Pancreas (tissue), 10 donors: ENCODE measurements around the gene CD81. TPM values are rescaled to one million over a fixed set of nuclear protein-coding genes. Genes with fewer than 3 reads are reported as not detected.

Experiments used
- ATAC-seq, 4 donors: fragments of 200-7000 bp; cut with Tn5 transposase; one replicate each; pipeline versions ENCODE4 v1.8.0 to v1.9.1; 2020; ENCODE audit warnings: mild to moderate bottlenecking in 4 of 4, moderate library complexity in 4 of 4
- DNase-seq, 6 donors: peaks; one replicate each; pipeline ENCODE4 v3.0.0-alpha.2; 2020
- FAIRE-seq: peaks from 2 replicates; lab custom pipeline; 2012; peaks lifted over from hg19 to GRCh38; lab: Jason Lieb, UNC
- H3K27ac ChIP-seq, 4 donors: fragments of 200-600 bp; sonication (generic); 1 replicate in 3 of 4; 2 replicates in 1 of 4; pipeline versions ENCODE4 v1.5.0 to v1.8.0; 2020
- H3K27me3 ChIP-seq, 4 donors: fragments of 200-600 bp; one replicate each; pipeline ENCODE4 v1.8.0; 2021
- H3K36me3 ChIP-seq, 3 donors: fragments of 200-600 bp; sonication (generic) in 1 of 3; one replicate each; pipeline versions ENCODE4 v1.5.0 to v1.8.0; 2020 to 2021
- H3K4me1 ChIP-seq, 3 donors: fragments of 200-600 bp; one replicate each; pipeline ENCODE4 v1.8.0; 2021
- H3K4me3 ChIP-seq, 4 donors: fragments of 200-600 bp; sonication (generic) in 2 of 4; one replicate each; pipeline versions ENCODE4 v1.5.0 to v1.8.0; 2020 to 2021
- H3K9me3 ChIP-seq, 4 donors: fragments of 200-600 bp; one replicate each; pipeline ENCODE4 v1.8.0; 2021
- CTCF ChIP-seq, 4 donors: fragments of 200-600 bp; sonication (generic) in 3 of 4; IDR thresholded peaks; one replicate each; pipeline versions ENCODE4 v1.5.0 to v1.8.0; 2021; ENCODE audit warnings: antibody characterized with exemption in 4 of 4
- WGBS, 2 donors: extraction: QIAGEN DNeasy Blood & Tissue Kit; methylation state at CpG; one replicate each; pipeline ENCODE4 v1.1.7; 2013; 5-methylcytosine and 5-hydroxymethylcytosine counted together
- intact Hi-C, 3 donors: fragments of 100-400 bp; cut with DNase I; formaldehyde crosslinking; loops; one replicate each; pipeline versions ENCODE4 v1.11.1 to v1.14.2; 2022
- polyA plus RNA-seq, 2 donors: library from polyadenylated mRNA; stranded (reverse); fragments of 200-250 nt; gene quantifications; one replicate each; pipeline ENCODE4 v1.2.3, GENCODE V29; 2013
- total RNA-seq, 6 donors: library from RNA; stranded (reverse); fragmentation: NEBNext Ultra II Directional in 4 of 6; extraction: Animal tissue kit (Norgen Biotek cat#: 25700) in 4 of 6; gene quantifications; one replicate each; pipeline versions ENCODE4 v1.2.1 to v1.2.4, GENCODE V29; 2021 to 2023
- donor health status: healthy with polysubstance abuse.
- donor health status: DM: no; HTN: no; CAD: no; lungs with moderate emphysema.
- donor health status: DM: no; HTN: no; CAD: no.
- donor health status: control.
- donor health status: control.
- donor health status: Bipolar disorder and iron deficiency.
- donor health status: DM: yes; HTN: yes; CAD: no.
- donor health status: DM: no; HTN: no; CAD: no.
- donor health status: DM: no; HTN: no; CAD: no.
- donor health status: DM: yes; HTN: yes; CAD: no.

CD81 gene
- total and polyA plus RNA-seq, 8 donors, result 154 to 392 (median 236) TPM

- Histone ChIP-seq H3K36me3 (no peaks in the 10 kb centered on the region), H3K27ac (no peak overlapping the region), H3K9me3 (no peaks in the 10 kb centered on the region), H3K4me1 (no peaks in the 10 kb centered on the region), H3K4me3 (no peak overlapping the region), H3K27me3 (no peaks in the 10 kb centered on the region)
- peak in 2 of 6 donors; percentile 22 to 61 for DNase-seq
- WGBS, 2 donors, result 68 to 72% methylated on average over 27 to 28 of the region's 28 CpGs
- intact Hi-C loops, result loop anchor here (5.0 kb wide), 3 partner anchors 107 to 467 kb away; no protein-coding TSS in a partner anchor
- no peak for FAIRE-seq
- TF ChIP-seq CTCF (IDR thresholded peaks at IDR 0.05), result no peak
- ATAC-seq, result no peak
Measured at GRCh38 chr11:2424811-2425495, 47.8 kb downstream of the CD81 start.

GRCh38 chr11:2425506-2425905 is 48.4 kb downstream of the CD81 start:
- no peaks in the 10 kb centered on the region for H3K4me1 ChIP-seq
- intact Hi-C loops, result loop anchor here (5.0 kb wide), 2 partner anchors 107 to 467 kb away; no protein-coding TSS in a partner anchor
- no peak overlapping the region for H3K27ac ChIP-seq
- no peak for FAIRE-seq
- H3K9me3 ChIP-seq, result no peaks in the 10 kb centered on the region
- H3K36me3 ChIP-seq, result no peaks in the 10 kb centered on the region
- H3K27me3 ChIP-seq, result no peaks in the 10 kb centered on the region
- WGBS, 2 donors, result 63 to 66% methylated on average over 8 of the region's 8 CpGs
- no peak overlapping the region for H3K4me3 ChIP-seq
- no peak for ATAC-seq
- DNase-seq, result peak in 1 of 6 donors; percentile 61
- no peak for TF ChIP-seq CTCF (IDR thresholded peaks at IDR 0.05)

GRCh38 chr11:2426221-2426620 is 49.1 kb downstream of the CD81 start:
- Histone ChIP-seq H3K9me3 (no peaks in the 10 kb centered on the region), H3K27ac (no peak overlapping the region), H3K36me3 (no peaks in the 10 kb centered on the region), H3K4me3 (no peak overlapping the region), H3K4me1 (no peaks in the 10 kb centered on the region), H3K27me3 (no peaks in the 10 kb centered on the region)
- FAIRE-seq (no peak), DNase-seq (peak in 2 of 6 donors; percentile 18 to 75), ATAC-seq (no peak)
- intact Hi-C loops, result loop anchor here (5.0 kb wide), 2 partner anchors 106 to 466 kb away; no protein-coding TSS in a partner anchor
- WGBS, 2 donors, result 72 to 82% methylated on average over 10 to 13 of the region's 13 CpGs
- TF ChIP-seq CTCF (IDR thresholded peaks at IDR 0.05), result no peak

GRCh38 chr11:2426826-2427521 is 49.9 kb downstream of the CD81 start:
- Histone ChIP-seq H3K4me1 (no peaks in the 10 kb centered on the region), H3K4me3 (no peak overlapping the region), H3K27me3 (no peaks in the 10 kb centered on the region), H3K36me3 (no peaks in the 10 kb centered on the region), H3K9me3 (no peaks in the 10 kb centered on the region), H3K27ac (no peak overlapping the region)
- DNase-seq (peak in 2 of 6 donors; percentile 49 to 75), ATAC-seq (peak in 3 of 4 donors; percentile 11 to 49 (median 27)), FAIRE-seq (no peak)
- WGBS, 2 donors, result 63 to 78% methylated on average over 13 to 14 of the region's 14 CpGs
- intact Hi-C loops, result loop anchor here (5.0 kb wide), 2 partner anchors 105 to 465 kb away; no protein-coding TSS in a partner anchor
- TF ChIP-seq CTCF (IDR thresholded peaks at IDR 0.05), result no peak
